ENCODE measurements around the gene KIF13A.

DNA sequence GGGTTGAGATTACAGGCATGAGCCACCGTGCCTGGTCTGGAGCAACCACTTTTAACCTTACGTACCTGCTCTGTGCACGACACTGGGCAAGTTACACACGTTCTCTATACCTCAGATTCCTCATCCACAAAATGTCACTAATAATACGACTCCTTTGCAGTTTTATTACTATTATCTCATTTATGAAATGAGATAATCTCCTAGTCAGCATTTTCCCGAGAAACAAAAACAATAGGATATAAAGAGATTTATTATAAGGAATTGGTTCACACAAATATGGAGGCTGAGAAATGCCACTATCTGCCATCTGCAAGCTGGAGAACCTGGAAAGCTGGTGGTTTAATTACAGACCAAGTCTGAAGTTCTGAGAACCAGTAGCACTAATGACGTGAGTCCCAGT lies 12.0 kb upstream of the KIF13A start:
- TF ChIP-seq POLR2A (IDR thresholded peaks at IDR 0.05; ENCODE audit: low read depth, low read length) (no peak), POLR2AphosphoS5 (IDR thresholded peaks at IDR 0.05; ENCODE audit: low read depth, low read length) (no peak)

Measured in GM12892 (cell line).